OCI-LY1 (cell line): ENCODE measurements around the gene GPR45.

Experiments
- CTCF ChIP-seq: fragments of 200-600 bp; sonication (generic), shearing (Covaris generic); IDR thresholded peaks from 2 replicates; pipeline ENCODE4 v1.5.1; 2017; ENCODE audit warnings: mild to moderate bottlenecking, antibody characterized with exemption, low read length, moderate library complexity, mixed read lengths
- EZH2 ChIP-seq: fragments of 200-600 bp; sonication (generic), shearing (Covaris generic); IDR thresholded peaks from 2 replicates; pipeline ENCODE4 v1.8.0; 2017; ENCODE audit warnings: borderline replicate concordance, mixed run types, mild to moderate bottlenecking, antibody characterized with exemption, low read length, moderate library complexity, mixed read lengths

DNA sequence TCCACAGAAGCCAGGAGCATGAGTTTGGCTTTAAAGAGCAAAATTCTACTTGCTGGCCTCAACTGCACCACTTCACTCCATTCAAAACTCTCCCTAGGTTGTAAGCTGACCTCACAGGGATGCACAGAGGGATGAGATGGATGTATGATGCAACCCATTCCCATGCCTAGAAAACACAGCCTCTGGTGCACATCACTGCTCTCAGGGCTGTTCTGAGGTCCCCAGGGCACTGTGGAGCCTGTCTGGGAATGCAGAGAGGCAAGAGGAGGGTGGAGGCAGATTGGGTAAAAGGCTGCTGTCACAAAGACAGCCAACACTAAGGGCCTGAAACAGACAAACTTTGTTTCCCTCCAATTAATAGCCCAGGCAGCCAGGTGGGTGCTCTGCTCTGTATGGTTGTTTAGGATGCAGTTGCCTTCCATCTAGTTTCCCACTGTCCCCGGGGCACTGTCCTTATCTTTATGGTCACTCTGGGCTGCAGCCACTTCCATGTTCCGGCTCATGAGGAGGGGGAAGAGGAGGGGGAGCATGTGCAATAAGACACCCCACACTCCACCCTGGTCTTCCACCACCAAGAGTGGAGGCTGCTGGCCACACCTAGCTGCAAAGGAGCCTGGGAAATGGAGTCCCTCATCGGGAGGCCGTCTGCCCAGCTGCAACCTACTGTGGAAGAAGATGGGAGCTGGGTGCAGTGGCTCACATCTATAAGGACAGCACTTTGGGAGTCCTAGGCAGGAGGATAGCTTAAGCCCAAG is 7.0 kb downstream of the GPR45 start:
- no peak for TF ChIP-seq CTCF
- no peak for TF ChIP-seq EZH2
